ENCODE measurements around the gene RBBP8.
"Not testable (repeated sequence)": the region's sequence is repeated elsewhere in the genome, so short reads cannot be mapped to it uniquely, and the experiment has no call there.

RBBP8 gene

GRCh38 chr18:22943847-22944246, 10.7 kb downstream of the RBBP8 start:
- DNase-seq (ENCODE audit: low read depth in 2 of 2) = no peak

- no peak for DNase-seq (ENCODE audit: low read depth in 2 of 2)
These were observed 13.1 kb downstream of the RBBP8 start for GRCh38 chr18:22946217-22946616.

- DNase-seq (ENCODE audit: low read depth in 2 of 2) = no peak
These were observed 13.7 kb downstream of the RBBP8 start for GRCh38 chr18:22946846-22947245.

GRCh38 chr18:22951823-22952222, 18.7 kb downstream of the RBBP8 start:
- DNase-seq (ENCODE audit: low read depth in 2 of 2) = no peak

- no peak for DNase-seq (ENCODE audit: low read depth in 2 of 2)
These were observed 19.4 kb downstream of the RBBP8 start for GRCh38 chr18:22952525-22952924.

- not testable (repeated sequence) for DNase-seq (ENCODE audit: low read depth in 2 of 2)
These were observed 20.9 kb downstream of the RBBP8 start for GRCh38 chr18:22953982-22954381.

- no peak for DNase-seq (ENCODE audit: low read depth in 2 of 2)
These were observed 23.1 kb downstream of the RBBP8 start for GRCh38 chr18:22956226-22956625.

- no peak for DNase-seq (ENCODE audit: low read depth in 2 of 2)
These were observed 28.0 kb downstream of the RBBP8 start for GRCh38 chr18:22961156-22961555.

GRCh38 chr18:22962004-22962403, 28.9 kb downstream of the RBBP8 start:
- DNase-seq (ENCODE audit: low read depth in 2 of 2) = no peak

- no peak for DNase-seq (ENCODE audit: low read depth in 2 of 2)
These were observed 31.0 kb downstream of the RBBP8 start for GRCh38 chr18:22964116-22964515.

GRCh38 chr18:22964722-22965121, 31.6 kb downstream of the RBBP8 start:
- no peak for DNase-seq (ENCODE audit: low read depth in 2 of 2)

- no peak for DNase-seq (ENCODE audit: low read depth in 2 of 2)
These were observed 37.9 kb downstream of the RBBP8 start for GRCh38 chr18:22971038-22971437.

- DNase-seq (ENCODE audit: low read depth in 2 of 2) = no peak
These were observed 40.9 kb downstream of the RBBP8 start for GRCh38 chr18:22974001-22974400.

- no peak for DNase-seq (ENCODE audit: low read depth in 2 of 2)
These were observed 41.6 kb downstream of the RBBP8 start for GRCh38 chr18:22974707-22975106.

- no peak for DNase-seq (ENCODE audit: low read depth in 2 of 2)
These were observed 42.4 kb downstream of the RBBP8 start for GRCh38 chr18:22975508-22975907.

- DNase-seq (ENCODE audit: low read depth in 2 of 2) = no peak
These were observed 44.9 kb downstream of the RBBP8 start for GRCh38 chr18:22977847-22978701.

GRCh38 chr18:22980394-22980793, 47.3 kb downstream of the RBBP8 start:
- DNase-seq (ENCODE audit: low read depth in 2 of 2) = no peak

- DNase-seq (ENCODE audit: low read depth in 2 of 2) = no peak
These were observed 48.4 kb downstream of the RBBP8 start for GRCh38 chr18:22981274-22982133.

GRCh38 chr18:22983175-22983574, 50.0 kb downstream of the RBBP8 start:
- no peak for DNase-seq (ENCODE audit: low read depth in 2 of 2)

GRCh38 chr18:22985250-22985649, 52.1 kb downstream of the RBBP8 start:
- no peak for DNase-seq (ENCODE audit: low read depth in 2 of 2)

GRCh38 chr18:22987547-22988189, 54.5 kb downstream of the RBBP8 start:
- DNase-seq (ENCODE audit: low read depth in 2 of 2) = no peak

- DNase-seq (ENCODE audit: low read depth in 2 of 2) = no peak
These were observed 55.1 kb downstream of the RBBP8 start for GRCh38 chr18:22988208-22988607.
